Nephron progenitor cell (in vitro differentiated cells): ENCODE measurements around the gene ANP32A.

Source experiments
- DNase-seq: peaks from one replicate; pipeline ENCODE4 v3.0.0; 2021
- H3K27ac Mint-ChIP-seq: 2 replicates; pipeline ENCODE4 v1.8.0; 2021; ENCODE audit warnings: mild to moderate bottlenecking, moderate library complexity, mixed read lengths
- H3K27me3 Mint-ChIP-seq: 2 replicates; pipeline ENCODE4 v1.8.0; 2021; ENCODE audit warnings: mild to moderate bottlenecking, low read depth, mixed read lengths; ENCODE audit not compliant: poor library complexity
- H3K36me3 Mint-ChIP-seq: 2 replicates; pipeline ENCODE4 v1.8.0; 2021; ENCODE audit warnings: low read depth, mixed read lengths
- H3K4me1 Mint-ChIP-seq: 2 replicates; pipeline ENCODE4 v1.8.0; 2021; ENCODE audit warnings: mixed read lengths
- H3K4me3 Mint-ChIP-seq: 2 replicates; pipeline ENCODE4 v1.8.0; 2021; ENCODE audit warnings: mild to moderate bottlenecking, moderate library complexity, mixed read lengths
- H3K9me3 Mint-ChIP-seq: 2 replicates; pipeline ENCODE4 v1.8.0; 2021; ENCODE audit warnings: mild to moderate bottlenecking, moderate library complexity, mixed read lengths
- CTCF ChIP-seq: fragments of 200-600 bp; sonication (generic); IDR thresholded peaks from 2 replicates; pipeline ENCODE4 v1.5.0; 2021; ENCODE audit warnings: antibody characterized with exemption

ANP32A gene

GRCh38 chr15:68821841-68822381, 1.2 kb upstream of the ANP32A start:
- peaks cover 30% of the 10 kb centered on the region for H3K4me1 Mint-ChIP-seq
- peak overlapping the region; percentile 97 for H3K4me3 Mint-ChIP-seq
- H3K27me3 Mint-ChIP-seq = peaks cover 3% of the 10 kb centered on the region
- TF ChIP-seq CTCF = no peak
- no peaks in the 10 kb centered on the region for H3K36me3 Mint-ChIP-seq
- H3K9me3 Mint-ChIP-seq = no peaks in the 10 kb centered on the region
- no peak overlapping the region for H3K27ac Mint-ChIP-seq
- no peak for DNase-seq

- peak overlapping the region; percentile 97 for H3K4me3 Mint-ChIP-seq
- H3K27me3 Mint-ChIP-seq = peaks cover 3% of the 10 kb centered on the region
- peaks cover under 1% of the 10 kb centered on the region for H3K36me3 Mint-ChIP-seq
- H3K27ac Mint-ChIP-seq = no peak overlapping the region
- H3K4me1 Mint-ChIP-seq = peaks cover 36% of the 10 kb centered on the region
- H3K9me3 Mint-ChIP-seq = no peaks in the 10 kb centered on the region
- no peak for TF ChIP-seq CTCF
- no peak for DNase-seq
These were observed 620 bp upstream of the ANP32A start for GRCh38 chr15:68821190-68821840.

- H3K27ac Mint-ChIP-seq = peak overlapping the region; percentile 97
- no peak for TF ChIP-seq CTCF
- H3K4me1 Mint-ChIP-seq = peaks cover 52% of the 10 kb centered on the region
- peak; percentile 43 for DNase-seq
- peak overlapping the region; percentile 97 for H3K4me3 Mint-ChIP-seq
- peaks cover 13% of the 10 kb centered on the region for H3K36me3 Mint-ChIP-seq
- H3K9me3 Mint-ChIP-seq = no peaks in the 10 kb centered on the region
- H3K27me3 Mint-ChIP-seq = peaks cover 2% of the 10 kb centered on the region
These were observed 1.0 kb downstream of the ANP32A start for GRCh38 chr15:68819495-68820294.

- Mint-ChIP-seq H3K27ac (peak overlapping the region; percentile 97), H3K9me3 (no peaks in the 10 kb centered on the region), H3K27me3 (no peaks in the 10 kb centered on the region), H3K4me1 (peaks cover 59% of the 10 kb centered on the region), H3K36me3 (peaks cover 15% of the 10 kb centered on the region), H3K4me3 (peak overlapping the region; percentile 97)
- TF ChIP-seq CTCF = no peak
- DNase-seq = peak; percentile 65
These were observed 1.8 kb downstream of the ANP32A start for GRCh38 chr15:68818769-68819494.

- DNase-seq = peak; percentile 76
- H3K27ac Mint-ChIP-seq = no peak overlapping the region
- H3K4me3 Mint-ChIP-seq = peak overlapping the region; percentile 97
These were observed 2.5 kb downstream of the ANP32A start for GRCh38 chr15:68818066-68818768.

More at GRCh38 chr15:68818066-68818768, 2.5 kb downstream of the ANP32A start:
- H3K27me3 Mint-ChIP-seq = no peaks in the 10 kb centered on the region
- peaks cover 19% of the 10 kb centered on the region for H3K36me3 Mint-ChIP-seq
- TF ChIP-seq CTCF = no peak
- peaks cover 60% of the 10 kb centered on the region for H3K4me1 Mint-ChIP-seq
- no peaks in the 10 kb centered on the region for H3K9me3 Mint-ChIP-seq
